GM04504 (cell line): ENCODE results near the gene CROCC.

Experiments
- DNase-seq: peaks from one replicate; pipeline ENCODE4 v3.0.0-alpha.2; 2012; ENCODE audit warnings: low read depth

The CROCC gene

GRCh38 chr1:16986560-16986959 is 64.8 kb downstream of the CROCC start:
- DNase-seq = no peak

- DNase-seq = no peak
Measured at GRCh38 chr1:16986962-16987361, 65.2 kb downstream of the CROCC start.

GRCh38 chr1:16988210-16988609 is 66.5 kb downstream of the CROCC start:
- no peak for DNase-seq

GRCh38 chr1:16989676-16990391 is 68.1 kb downstream of the CROCC start:
- no peak for DNase-seq

- DNase-seq = no peak
Measured at GRCh38 chr1:16991571-16991970, 69.8 kb downstream of the CROCC start.

GRCh38 chr1:16992102-16992501 is 70.4 kb downstream of the CROCC start:
- DNase-seq = no peak

GRCh38 chr1:16992675-16993074 is 70.9 kb downstream of the CROCC start:
- DNase-seq = no peak

GRCh38 chr1:16993521-16994038 is 71.8 kb downstream of the CROCC start:
- no peak for DNase-seq

GRCh38 chr1:16996845-16997244 is 75.1 kb downstream of the CROCC start:
- no peak for DNase-seq

- DNase-seq = no peak
Measured at GRCh38 chr1:16998589-16998988, 76.9 kb downstream of the CROCC start.

- no peak for DNase-seq
Measured at GRCh38 chr1:16999863-17000262, 78.1 kb downstream of the CROCC start.

GRCh38 chr1:17001760-17002523 is 80.2 kb downstream of the CROCC start:
- DNase-seq = no peak

- no peak for DNase-seq
Measured at GRCh38 chr1:17002524-17002902, 80.8 kb downstream of the CROCC start.

- no peak for DNase-seq
Measured at GRCh38 chr1:17004466-17005364, 83.0 kb downstream of the CROCC start.

GRCh38 chr1:17005365-17005740 is 83.6 kb downstream of the CROCC start:
- no peak for DNase-seq

- DNase-seq = no peak
Measured at GRCh38 chr1:17007121-17007520, 85.4 kb downstream of the CROCC start.

- DNase-seq = no peak
Measured at GRCh38 chr1:17008208-17008855, 86.6 kb downstream of the CROCC start.

GRCh38 chr1:17009706-17010105 is 88.0 kb downstream of the CROCC start:
- no peak for DNase-seq

GRCh38 chr1:17011092-17011438 is 89.3 kb downstream of the CROCC start:
- no peak for DNase-seq

- no peak for DNase-seq
Measured at GRCh38 chr1:17011439-17012307, 89.9 kb downstream of the CROCC start, which contains the start of gene ATP13A2. Gene ATP13A2, minus strand, starts transcription at chr1:17011928. Its CDS starts 190 bp downstream, at chr1:17011738.
